ENCODE measurements around the gene KRT14. TPM values are rescaled to one million over a fixed set of nuclear protein-coding genes. Genes with fewer than 3 reads are reported as not detected.

KRT14 gene
- total RNA-seq, 1 experiment from 2014 or later: 0.15 TPM

DNA sequence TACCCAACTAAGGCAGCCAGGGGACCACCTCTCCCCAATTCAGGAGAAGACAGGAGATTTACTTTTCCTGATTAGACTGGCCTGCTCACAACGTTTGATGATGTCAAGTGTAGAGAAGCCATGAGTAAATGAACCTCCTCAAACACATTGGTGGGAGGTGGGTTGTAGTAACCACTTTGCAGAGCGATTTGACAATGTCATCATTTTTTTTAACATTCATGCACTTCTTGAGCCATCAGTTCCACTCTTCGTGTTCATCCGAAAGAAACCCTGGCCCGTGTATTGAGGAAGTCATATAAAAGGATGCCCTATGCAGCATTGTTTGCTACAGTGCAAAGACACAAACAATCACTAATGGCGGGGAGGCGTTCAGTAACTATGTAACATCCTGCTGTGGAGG lies 53.1 kb downstream of the KRT14 start:
- H3K4me1 ChIP-seq (ENCODE audit: insufficient read depth, low read length): peaks cover 62% of the 10 kb centered on the region
- POLR2A ChIA-PET (ENCODE audit: unreplicated experiment): no interaction called here
- no peaks in the 10 kb centered on the region for H3K36me3 ChIP-seq (ENCODE audit: low read depth, low read length)
- no peak for DNase-seq
- intact Hi-C loops (cut with micrococcal nuclease): no loop called here
- no peak overlapping the region for H3K4me3 ChIP-seq (ENCODE audit: low read length)
- no TSS peak for BruUV-seq (replicated peaks)
- no peak overlapping the region for H3K9ac ChIP-seq (ENCODE audit: low read length)
- no peak overlapping the region for H3K27ac ChIP-seq (ENCODE audit: low read length)
- H3K27me3 ChIP-seq (ENCODE audit: low read length): no peaks in the 10 kb centered on the region
- TF ChIP-seq CTCF (conservative IDR thresholded peaks at IDR 0.05; ENCODE audit: low read depth, low read length): no peak
- no peak for TF ChIP-seq EZH2phosphoT487 (IDR thresholded peaks at IDR 0.05; ENCODE audit: borderline replicate concordance, low read length)
- TF ChIP-seq EZH2 (IDR thresholded peaks at IDR 0.05; ENCODE audit: low read length, unreplicated experiment): no peak
- no peaks in the 10 kb centered on the region for H4K20me1 ChIP-seq (ENCODE audit: low read length)
- H3F3A ChIP-seq (ENCODE audit: low read length, unreplicated experiment): peaks cover 5% of the 10 kb centered on the region
- no peaks in the 10 kb centered on the region for H3K9me2 ChIP-seq (replicated peaks; ENCODE audit: low read length)
- peaks cover 10% of the 10 kb centered on the region for H3K79me2 ChIP-seq (ENCODE audit: low read length)
- no peak overlapping the region for H2AFZ ChIP-seq (ENCODE audit: low read length)
- H3K4me2 ChIP-seq (ENCODE audit: low read length): no peak overlapping the region
- CTCF ChIA-PET: no interaction called here
- no peak for ATAC-seq
- H3K9me3 ChIP-seq (ENCODE audit: low read length): no peaks in the 10 kb centered on the region

- no TSS peak for BruUV-seq (replicated peaks)
- ChIA-PET CTCF (interaction anchor here (0.6 kb wide), 1 partner anchor 11 kb away, joined by 4 read pairs; no protein-coding TSS in a partner anchor), POLR2A (ENCODE audit: unreplicated experiment) (no interaction called here)
- Histone ChIP-seq H4K20me1 (ENCODE audit: low read length) (no peaks in the 10 kb centered on the region), H2AFZ (ENCODE audit: low read length) (no peak overlapping the region), H3K27me3 (ENCODE audit: low read length) (no peaks in the 10 kb centered on the region), H3K27ac (ENCODE audit: low read length) (no peak overlapping the region), H3K9ac (ENCODE audit: low read length) (no peak overlapping the region), H3K9me2 (replicated peaks; ENCODE audit: low read length) (no peaks in the 10 kb centered on the region), H3K4me3 (ENCODE audit: low read length) (no peak overlapping the region), H3F3A (ENCODE audit: low read length, unreplicated experiment) (peaks cover 5% of the 10 kb centered on the region), H3K79me2 (ENCODE audit: low read length) (peaks cover 16% of the 10 kb centered on the region), H3K4me2 (ENCODE audit: low read length) (no peak overlapping the region), H3K4me1 (ENCODE audit: insufficient read depth, low read length) (peaks cover 59% of the 10 kb centered on the region), H3K9me3 (ENCODE audit: low read length) (no peaks in the 10 kb centered on the region), H3K36me3 (ENCODE audit: low read depth, low read length) (no peaks in the 10 kb centered on the region)
- TF ChIP-seq EZH2 (IDR thresholded peaks at IDR 0.05; ENCODE audit: low read length, unreplicated experiment) (no peak), EZH2phosphoT487 (IDR thresholded peaks at IDR 0.05; ENCODE audit: borderline replicate concordance, low read length) (no peak), CTCF (conservative IDR thresholded peaks at IDR 0.05; ENCODE audit: low read depth, low read length) (no peak)
- no peak for ATAC-seq
- intact Hi-C loops (cut with micrococcal nuclease): no loop called here
- no peak for DNase-seq
Observed at GRCh38 chr17:41532947-41533570, 53.6 kb downstream of the KRT14 start.

Other genes starting within 250 kb of the KRT14 start
- not detected in 2 replicates for gene KRT33A, start 236.1 kb downstream of the KRT14 start, total RNA-seq (2014; rRNA removed)
- not detected in 2 replicates for gene KRT33B, start 217.1 kb downstream of the KRT14 start, total RNA-seq (2014; rRNA removed)
- 2.9 and 5.1 TPM in 2 replicates for gene KRT34, start 204.6 kb downstream of the KRT14 start, total RNA-seq (2014; rRNA removed)
- gene KRT31, start 189.3 kb downstream of the KRT14 start, total RNA-seq (2014; rRNA removed): not detected in 2 replicates
- gene KRT37, start 162.3 kb downstream of the KRT14 start, total RNA-seq (2014; rRNA removed): 3.2 and 4.6 TPM in 2 replicates
- gene KRT38, start 145.9 kb downstream of the KRT14 start, total RNA-seq (2014; rRNA removed): not detected in 2 replicates
- 1.5 TPM in 2 replicates for gene KRT32, start 119.5 kb downstream of the KRT14 start, total RNA-seq (2014; rRNA removed)
- gene KRT35, start 105.7 kb downstream of the KRT14 start, total RNA-seq (2014; rRNA removed): not detected in 2 replicates
- not detected in 2 replicates for gene KRT36, start 97.0 kb downstream of the KRT14 start, total RNA-seq (2014; rRNA removed)
- 1.4 TPM in 2 replicates for gene KRT13, start 81.3 kb downstream of the KRT14 start, total RNA-seq (2014; rRNA removed)
- 121 and 144 TPM in 2 replicates for gene KRT15, start 68.0 kb downstream of the KRT14 start, total RNA-seq (2014; rRNA removed)
- 2,299 and 2,451 TPM in 2 replicates for gene KRT19, start 58.6 kb downstream of the KRT14 start, total RNA-seq (2014; rRNA removed)
- gene KRT9, start 14.8 kb downstream of the KRT14 start, total RNA-seq (2014; rRNA removed): 1.0 TPM in 1 of 2 replicates, not detected in the other
- gene KRT16, start 25.9 kb upstream of the KRT14 start, total RNA-seq (2014; rRNA removed): 42.6 and 53.1 TPM in 2 replicates
- 92.1 and 115 TPM in 2 replicates for gene KRT17, start 37.7 kb upstream of the KRT14 start, total RNA-seq (2014; rRNA removed)
- gene EIF1, start 102.0 kb upstream of the KRT14 start, total RNA-seq (2014; rRNA removed): 88.7 and 95.9 TPM in 2 replicates
- not detected in 2 replicates for gene GAST, start 125.4 kb upstream of the KRT14 start, total RNA-seq (2014; rRNA removed)
- gene HAP1, start 147.7 kb upstream of the KRT14 start, total RNA-seq (2014; rRNA removed): 1.2 and 1.4 TPM in 2 replicates
- 132 and 168 TPM in 2 replicates for gene JUP, start 199.8 kb upstream of the KRT14 start, total RNA-seq (2014; rRNA removed)
- gene P3H4, start 225.1 kb upstream of the KRT14 start, total RNA-seq (2014; rRNA removed): 29.6 and 35.1 TPM in 2 replicates
- 63.4 and 69.8 TPM in 2 replicates for gene FKBP10, start 226.1 kb upstream of the KRT14 start, total RNA-seq (2014; rRNA removed)
- 78.8 and 79.2 TPM in 2 replicates for gene NT5C3B, start 249.3 kb upstream of the KRT14 start, total RNA-seq (2014; rRNA removed)